Lower leg skin (tissue), 4 donors: ENCODE results near the gene NOL7. TPM values are rescaled to one million over a fixed set of nuclear protein-coding genes. Genes with fewer than 3 reads are reported as not detected.

ENCODE experiments used
- DNase-seq, 2 donors: peaks; one replicate each; pipeline ENCODE4 v3.0.0-alpha.2; 2019; ENCODE audit warnings: low spot score in 2 of 2
- H3K4me3 ChIP-seq: fragments of 200-600 bp; sonication (generic); 2 replicates; pipeline ENCODE4 v1.5.1; 2017; ENCODE audit warnings: mild to moderate bottlenecking, low read depth; ENCODE audit not compliant: poor library complexity, severe bottlenecking
- CTCF ChIP-seq, 3 donors: fragments of 450-650 bp; IDR thresholded peaks; one replicate each; pipeline ENCODE4 v1.5.1; 2016; ENCODE audit warnings: antibody characterized with exemption in 3 of 3, mild to moderate bottlenecking in 3 of 3, moderate library complexity in 2 of 3
- POLR2A ChIP-seq, 2 donors: fragments of 450-650 bp; IDR thresholded peaks; one replicate each; pipeline ENCODE4 v1.6.1; 2016 to 2017; ENCODE audit warnings: antibody characterized with exemption in 2 of 2, mild to moderate bottlenecking in 1 of 2, moderate library complexity in 1 of 2
- WGBS, 2 donors: methylation state at CpG; one replicate each; pipeline ENCODE4 v1.1.5; 2018; 5-methylcytosine and 5-hydroxymethylcytosine counted together
- intact Hi-C: fragments of 100-400 bp; cut with DNase I; formaldehyde crosslinking; loops from one replicate; pipeline ENCODE4 v1.15.0; 2023; ENCODE audit warnings: low total_unique reads
- total RNA-seq, 4 donors: library from RNA; depleted of rRNA; stranded (reverse); fragments of >200 nt; gene quantifications; one replicate each; pipeline ENCODE4 v1.1.0, GENCODE V29; 2016

NOL7 gene
- 10 to 100 TPM; 54.7 to 77.2 (median 66.7) TPM for total RNA-seq

GRCh38 chr6:13614926-13615791 is at the start of gene NOL7:
Gene NOL7, plus strand, starts transcription at chr6:13615335. Its CDS starts 24 bp downstream, at chr6:13615359.
- 1% methylated on average over 57 to 80 of the region's 85 CpGs for WGBS, 2 donors
- intact Hi-C loops = loop anchor here (10.0 kb wide), 1 partner anchor 90 kb away; no protein-coding TSS in a partner anchor
- peak within 1 kb of the TSS; percentile 77 for H3K4me3 ChIP-seq
- DNase-seq = peak; percentile 97 to 99
- TF ChIP-seq POLR2A (IDR thresholded peaks at IDR 0.05) (peak in 1 of 2 donors; percentile 34), CTCF (IDR thresholded peaks at IDR 0.05) (peak in 1 of 3 donors; percentile 91)

GRCh38 chr6:13565921-13566320 is 49.2 kb upstream of the NOL7 start:
- no peak overlapping the region for H3K4me3 ChIP-seq
- intact Hi-C loops = no loop called here
- 93 to 96% methylated on average over 4 of the region's 4 CpGs for WGBS, 2 donors
- TF ChIP-seq POLR2A (IDR thresholded peaks at IDR 0.05) (no peak), CTCF (IDR thresholded peaks at IDR 0.05) (no peak)
- no peak for DNase-seq

GRCh38 chr6:13566500-13566899 is 48.6 kb upstream of the NOL7 start:
- intact Hi-C loops = no loop called here
- WGBS, 2 donors = 93 to 96% methylated on average over 3 of the region's 3 CpGs
- TF ChIP-seq CTCF (IDR thresholded peaks at IDR 0.05) = no peak
- no peak for TF ChIP-seq POLR2A (IDR thresholded peaks at IDR 0.05)
- H3K4me3 ChIP-seq = no peak overlapping the region
- peak in 1 of 2 donors; percentile 42 for DNase-seq

- intact Hi-C loops = no loop called here
- WGBS, 2 donors = 89 to 94% methylated on average over 5 of the region's 5 CpGs
- no peak for TF ChIP-seq CTCF (IDR thresholded peaks at IDR 0.05)
- no peak for TF ChIP-seq POLR2A (IDR thresholded peaks at IDR 0.05)
- no peak overlapping the region for H3K4me3 ChIP-seq
- peak in 1 of 2 donors; percentile 50 for DNase-seq
Measured at GRCh38 chr6:13568970-13569369, 46.2 kb upstream of the NOL7 start.

- no peak overlapping the region for H3K4me3 ChIP-seq
- intact Hi-C loops = no loop called here
- peak in 1 of 2 donors; percentile 76 for DNase-seq
- 85 to 92% methylated on average over 7 of the region's 7 CpGs for WGBS, 2 donors
- TF ChIP-seq CTCF (IDR thresholded peaks at IDR 0.05) (no peak), POLR2A (IDR thresholded peaks at IDR 0.05) (no peak)
Measured at GRCh38 chr6:13572240-13572639, 42.9 kb upstream of the NOL7 start.
